ENCODE data around the gene CST9. TPM values are rescaled to one million over a fixed set of nuclear protein-coding genes. Genes with fewer than 3 reads are reported as not detected.

Gene CST9
- total and polyA plus RNA-seq, 2 donors (not counting 3 experiments of a cell fraction or from before 2014, with no cell fraction given), result not detected

- TF ChIP-seq GATA2 (IDR thresholded peaks at IDR 0.05; ENCODE audit: insufficient read depth, insufficient read length, low read depth, low read length) (no peak), FOS (IDR thresholded peaks at IDR 0.05; ENCODE audit: borderline replicate concordance, insufficient read depth, low read length) (no peak), POLR2AphosphoS5 (IDR thresholded peaks at IDR 0.05; ENCODE audit: insufficient read depth, low read depth, low read length) (no peak), MAX (IDR thresholded peaks at IDR 0.05; ENCODE audit: insufficient read depth, insufficient read length) (no peak), POLR2A (IDR thresholded peaks at IDR 0.05; ENCODE audit: low read depth, low read length) (no peak), CTCF (IDR thresholded peaks at IDR 0.05; ENCODE audit: extremely low read depth in 1 of 2, insufficient read depth in 1 of 2, low read depth in 1 of 2, low read length in 2 of 2) (no peak), JUN (IDR thresholded peaks at IDR 0.05; ENCODE audit: borderline replicate concordance, insufficient read depth, insufficient read length, low read depth) (no peak), EZH2 (IDR thresholded peaks at IDR 0.05; ENCODE audit: borderline replicate concordance, low read depth, low read length, severe bottlenecking) (no peak), MYC (IDR thresholded peaks at IDR 0.05; ENCODE audit: low read depth, low read length) (no peak)
- Histone ChIP-seq H3K4me2 (ENCODE audit: insufficient read depth, low read length) (no peak overlapping the region), H3K4me1 (ENCODE audit: control insufficient read depth, extremely low read depth, insufficient read depth, low read length) (no peaks in the 10 kb centered on the region), H3K9me3 (replicated peaks; ENCODE audit: control insufficient read depth, insufficient read depth, low read length) (no peaks in the 10 kb centered on the region), H3K9me1 (replicated peaks; ENCODE audit: control insufficient read depth, extremely low read depth, insufficient read depth, low read length) (no peaks in the 10 kb centered on the region), H3K4me3 (replicated peaks in 1 of 3; ENCODE audit: insufficient read depth in 1 of 3, low read depth in 1 of 3, low read length in 3 of 3) (no peak overlapping the region), H2AFZ (ENCODE audit: low read depth, low read length) (no peak overlapping the region), H3K27ac (ENCODE audit: insufficient read depth, low read depth, low read length) (no peak overlapping the region), H3K36me3 (ENCODE audit: control insufficient read depth in 2 of 2, extremely low read depth in 1 of 2, insufficient read depth in 2 of 2, low read length in 2 of 2) (no peaks in the 10 kb centered on the region), H3K27me3 (ENCODE audit: control insufficient read depth in 2 of 2, insufficient read depth in 2 of 2, low read length in 2 of 2) (no peaks in the 10 kb centered on the region), H4K20me1 (replicated peaks; ENCODE audit: control insufficient read depth, extremely low read depth, insufficient read depth, low read length) (no peaks in the 10 kb centered on the region), H3K9ac (replicated peaks; ENCODE audit: extremely low read depth, insufficient read depth, low read length) (no peak overlapping the region), H3K79me2 (ENCODE audit: control insufficient read depth, insufficient read depth, low read length) (no peaks in the 10 kb centered on the region)
- FAIRE-seq (no peak), DNase-seq (ENCODE audit: low read depth, low spot score) (no peak)
- intact Hi-C loops (cut with micrococcal nuclease) (no loop called here), dilution Hi-C loops (cut with MboI; ENCODE audit: extremely low pct_ligation_motif_present, low sequenced_read_pairs) (no loop called here)
- CTCF ChIA-PET, result no interaction called here
- no TSS peak for BruUV-seq (replicated peaks)
- POLR2A ChIA-PET, result no interaction called here
These were observed 42.9 kb downstream of the CST9 start for GRCh38 chr20:23562721-23563342.

Data from endothelial cell of umbilical vein (primary cell).